Stimulated activated CD4-positive, alpha-beta T cell treated with anti-CD3 and anti-CD28 coated beads, Interleukin-2, amount 100 ng/mL, for 48 hours (primary cell): ENCODE results near the gene PPP1R18.
"Not testable (repeated sequence)": the region's sequence is repeated elsewhere in the genome, so short reads cannot be mapped to it uniquely, and the experiment has no call there.

Experiments
- DNase-seq, 2 donors: peaks; one replicate each; pipeline ENCODE4 v3.0.0-alpha.2; 2020

Gene PPP1R18

GRCh38 chr6:30688569-30688968, 2.1 kb upstream of the PPP1R18 start:
- no peak for DNase-seq

- no peak for DNase-seq
Observed at GRCh38 chr6:30687659-30688431, 1.4 kb upstream of the PPP1R18 start.

DNA sequence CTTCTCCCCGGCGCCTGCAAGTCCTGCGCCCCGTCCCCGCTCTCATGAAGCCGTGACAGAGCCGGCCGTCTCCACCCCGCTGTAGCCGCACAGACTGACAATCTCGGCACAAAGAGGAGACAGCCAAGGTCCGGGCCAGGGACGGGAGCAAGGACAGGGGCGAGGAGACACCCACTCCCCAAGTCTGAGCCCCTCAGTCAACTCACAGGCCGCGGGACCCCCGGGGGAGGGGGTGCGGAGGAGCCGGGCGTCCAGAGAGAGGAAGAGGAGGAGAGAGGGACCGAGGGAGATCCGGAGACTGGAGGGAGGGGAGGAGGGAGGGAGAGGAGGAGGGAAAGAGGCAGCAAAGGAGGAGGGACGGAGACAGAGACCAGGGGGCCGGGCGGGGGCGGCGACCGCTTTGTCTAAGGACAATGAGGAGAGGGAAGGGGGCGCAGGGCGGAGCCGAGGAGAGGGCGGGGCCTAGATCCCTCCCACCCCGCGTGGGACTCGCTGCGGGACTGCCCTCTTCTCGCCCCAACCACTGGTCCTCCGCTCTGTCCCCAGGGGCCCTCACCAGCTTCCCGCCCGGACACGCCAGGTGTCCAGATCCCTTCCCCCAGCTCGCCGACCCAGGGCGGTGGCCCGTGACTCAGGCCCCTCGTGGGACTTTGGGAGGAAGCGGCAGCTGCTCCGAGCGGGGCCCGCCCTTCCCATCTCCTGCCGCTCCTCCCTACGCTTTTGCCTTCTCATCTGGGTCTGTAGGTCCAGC, 638 bp upstream of the PPP1R18 start:
- peak; percentile 78 for DNase-seq

DNA sequence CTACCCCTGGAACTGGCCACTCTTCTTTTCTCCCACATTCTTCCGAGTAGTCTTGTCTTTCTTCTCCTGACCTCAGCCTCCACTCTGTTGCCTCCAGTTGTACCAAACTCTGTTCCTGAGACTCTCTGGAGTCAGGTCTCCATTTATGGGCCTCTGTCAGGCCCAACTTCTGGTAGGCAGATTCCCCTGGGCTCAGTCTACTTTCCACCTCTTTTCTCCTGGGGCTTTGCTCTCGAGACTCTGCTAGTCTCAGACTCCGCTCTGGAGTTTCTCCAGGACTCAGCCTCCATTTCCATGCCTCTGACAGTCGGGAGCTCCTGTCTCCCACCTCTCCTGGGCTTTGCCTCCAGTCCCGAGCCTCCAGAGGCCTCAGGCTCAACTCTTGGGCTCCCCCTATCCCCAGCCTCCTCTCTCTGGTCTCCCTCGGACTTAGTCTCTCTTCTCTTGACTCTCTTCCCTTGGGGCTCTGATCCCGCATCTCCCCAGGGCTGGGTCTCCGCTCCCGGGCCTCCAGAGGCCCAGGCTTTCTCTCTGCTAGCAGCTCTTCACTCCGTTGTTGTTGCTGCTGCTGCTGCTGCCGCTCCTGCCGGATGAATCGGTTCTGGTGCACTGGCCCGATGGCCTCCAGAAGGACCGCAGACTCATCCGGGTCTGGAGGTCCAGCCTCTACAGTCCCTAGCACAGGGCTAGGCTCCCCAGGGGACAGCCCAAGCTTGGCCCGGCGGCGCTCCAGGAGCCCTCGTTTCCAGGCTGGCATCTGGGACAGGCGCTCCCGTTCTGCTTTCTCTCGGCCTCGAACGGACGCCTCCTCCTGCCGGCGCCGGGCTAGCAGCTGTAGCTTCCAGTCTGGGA, 1.1 kb downstream of the PPP1R18 start:
- no peak for DNase-seq

- DNase-seq: no peak
Observed at GRCh38 chr6:30684386-30685156, 1.9 kb downstream of the PPP1R18 start.

DNA sequence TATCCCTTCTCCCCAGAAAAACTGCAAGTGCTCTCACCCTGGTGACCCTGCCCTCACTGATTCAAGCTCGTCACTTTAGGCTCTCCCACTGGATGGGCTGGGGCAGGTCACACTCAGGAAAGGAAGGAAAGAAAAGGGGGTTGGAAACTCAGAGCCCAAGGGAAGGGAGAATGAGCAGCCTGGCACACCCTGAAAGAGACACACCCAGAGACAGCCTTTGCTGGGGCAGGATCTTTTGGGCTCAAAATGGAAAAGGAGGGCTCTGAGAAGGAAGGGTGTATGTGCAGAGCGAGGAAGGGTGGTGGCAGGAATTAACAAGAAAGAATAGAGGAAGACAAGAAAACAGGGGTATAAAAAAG, 2.5 kb downstream of the PPP1R18 start:
- no peak for DNase-seq

- DNase-seq: no peak
Observed at GRCh38 chr6:30683183-30683979, 3.1 kb downstream of the PPP1R18 start.

- DNase-seq: peak; percentile 70 to 71
Observed at GRCh38 chr6:30682143-30683117, 4.0 kb downstream of the PPP1R18 start.

DNA sequence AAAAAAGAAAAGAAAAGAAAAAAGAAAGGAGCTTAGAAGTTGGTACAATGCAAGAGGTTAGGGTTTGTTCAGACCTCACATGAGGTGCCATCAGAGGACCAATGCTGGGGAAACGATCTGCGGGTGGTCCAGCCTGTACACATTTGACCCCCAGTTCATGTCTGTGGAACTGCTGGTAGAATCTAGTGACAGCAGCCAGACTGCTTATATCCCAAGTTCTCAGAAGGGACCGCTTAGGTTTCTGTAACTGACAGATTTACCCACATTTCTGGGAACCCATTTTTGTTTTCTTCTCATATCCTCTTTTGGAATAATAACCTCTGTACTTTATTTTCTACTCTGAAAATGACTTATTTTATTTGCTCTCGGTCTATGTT, 4.7 kb downstream of the PPP1R18 start:
- no peak for DNase-seq

GRCh38 chr6:30679765-30680535, 6.5 kb downstream of the PPP1R18 start:
- no peak for DNase-seq

- peak; percentile 94 to 96 for DNase-seq
Observed at GRCh38 chr6:30678964-30679726, 7.3 kb downstream of the PPP1R18 start.

DNA sequence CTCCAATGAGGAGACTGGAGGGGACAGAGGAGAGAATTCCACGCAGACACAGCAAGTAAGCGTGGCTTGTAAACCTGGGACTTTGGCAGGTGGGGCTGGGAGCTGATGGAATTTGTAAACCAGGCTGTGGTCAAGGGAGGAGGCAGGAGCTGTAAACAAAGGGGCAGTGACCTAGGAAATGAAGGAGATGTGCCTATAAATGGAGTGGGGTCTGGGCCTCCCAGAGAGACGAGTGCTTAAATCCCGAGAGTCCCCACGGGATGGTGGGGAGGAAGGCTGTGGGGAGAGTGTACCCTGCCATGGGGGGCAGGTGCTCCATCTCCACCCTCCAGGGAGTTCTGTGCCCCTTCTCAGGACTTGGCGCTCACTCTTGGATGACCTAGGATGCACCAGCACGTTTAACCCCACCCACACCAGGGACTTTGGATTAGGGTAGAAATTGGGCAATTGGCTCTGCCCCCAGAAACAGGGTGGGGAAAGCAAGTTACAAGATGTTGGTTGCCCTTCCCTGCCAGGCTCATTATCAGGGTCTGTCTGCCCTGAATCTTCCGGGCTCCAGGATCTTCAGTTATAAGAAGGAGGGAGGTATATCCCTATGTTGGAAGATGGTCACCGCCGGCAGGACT, 9.7 kb downstream of the PPP1R18 start:
- no peak for DNase-seq

DNA sequence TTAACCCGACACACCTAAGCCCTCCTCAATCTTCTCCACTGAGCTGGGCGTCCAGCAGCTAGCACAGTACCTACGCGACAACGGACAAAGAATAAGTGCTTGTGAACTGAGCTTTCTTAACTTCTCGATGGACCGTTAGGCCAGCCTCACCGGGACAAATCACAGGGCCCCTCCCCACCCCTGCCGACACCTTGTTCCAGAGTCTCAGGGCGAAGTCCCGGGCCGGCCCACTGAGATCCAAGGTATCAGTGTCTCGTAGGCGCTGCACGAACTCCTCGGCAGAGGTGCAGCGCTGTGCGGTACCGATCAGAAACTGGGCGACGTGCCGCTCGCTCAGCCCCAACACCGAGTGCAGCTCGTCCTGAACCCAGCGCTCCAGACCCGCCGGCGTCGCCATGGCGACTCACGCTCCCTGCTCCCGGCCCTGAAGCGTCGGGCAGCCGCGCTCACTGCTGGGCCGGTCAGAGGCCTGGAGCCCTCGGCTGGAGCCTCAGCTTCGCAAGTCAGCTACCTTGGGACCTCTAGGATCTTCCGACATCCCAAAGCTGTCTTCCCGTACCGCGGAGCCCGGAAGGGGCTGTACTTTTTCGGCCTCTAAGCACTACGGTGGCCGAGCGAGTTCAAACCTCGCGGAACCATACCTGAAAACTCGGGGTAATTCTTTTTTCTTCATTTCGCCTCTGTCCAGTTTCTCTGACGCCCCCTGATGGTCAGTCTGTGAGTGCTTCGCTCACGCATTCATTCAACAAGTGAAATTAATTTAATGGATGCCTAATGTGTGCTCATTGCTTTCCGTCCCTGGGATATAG, 13.8 kb downstream of the PPP1R18 start, which contains the start of gene DHX16:
Gene DHX16 (minus strand): TSS at position 562 of the 809 bp plus-strand sequence. CDS start 165 bp downstream, at position 397.
- DNase-seq: peak; percentile 86 to 93

- no peak for DNase-seq
Observed at GRCh38 chr6:30670760-30671527, 15.5 kb downstream of the PPP1R18 start.

GRCh38 chr6:30666300-30666699, 20.1 kb downstream of the PPP1R18 start:
- DNase-seq: not testable (repeated sequence)

DNA sequence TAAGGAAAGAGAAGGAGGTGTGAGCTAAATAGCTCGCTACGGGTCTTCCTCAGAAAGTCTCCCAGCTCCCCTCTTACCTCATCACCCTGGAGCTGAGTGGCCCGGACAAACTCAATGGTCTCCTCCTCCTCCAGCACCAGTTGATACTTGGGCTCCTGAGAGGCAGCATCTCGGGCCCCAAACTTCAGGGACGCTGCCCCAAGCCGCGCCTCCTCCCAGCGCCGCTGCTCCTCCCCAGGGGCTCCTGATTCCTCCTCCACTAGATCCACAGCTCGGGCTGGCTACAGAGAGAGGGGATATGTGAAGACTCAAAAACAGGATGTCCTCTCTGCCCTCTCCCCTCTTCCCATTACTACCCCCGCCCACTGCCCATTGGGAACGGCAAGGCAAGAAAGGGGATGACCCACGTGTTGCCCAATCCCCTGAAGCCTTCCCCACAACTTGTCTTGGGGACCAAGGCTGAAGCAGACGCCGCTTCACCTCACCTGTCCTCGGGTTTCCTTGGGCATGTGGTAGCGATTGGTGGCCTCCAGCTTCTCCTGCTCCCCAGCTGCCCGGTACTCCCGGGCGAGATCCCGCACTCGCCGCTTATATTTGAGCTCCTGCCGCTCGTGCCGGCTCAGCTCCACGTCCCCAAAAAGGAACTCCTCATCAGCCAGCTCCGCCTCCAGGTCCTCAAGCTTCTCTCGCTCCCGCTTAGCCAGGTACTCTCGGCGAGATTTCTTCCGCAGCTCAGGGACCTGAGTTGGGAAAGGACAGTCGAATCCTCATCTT, 21.3 kb downstream of the PPP1R18 start:
- DNase-seq: no peak
